ENCODE data around the gene SATB2.

The SATB2 gene

GRCh38 chr2:199459286-199460100, 1.8 kb upstream of the SATB2 start:
- peak; percentile 93 for DNase-seq (ENCODE audit: low read depth)
- in situ Hi-C loops (cut with HindIII; ENCODE audit: low sequenced_read_pairs) = no loop called here
- TF ChIP-seq, protein P1, sequence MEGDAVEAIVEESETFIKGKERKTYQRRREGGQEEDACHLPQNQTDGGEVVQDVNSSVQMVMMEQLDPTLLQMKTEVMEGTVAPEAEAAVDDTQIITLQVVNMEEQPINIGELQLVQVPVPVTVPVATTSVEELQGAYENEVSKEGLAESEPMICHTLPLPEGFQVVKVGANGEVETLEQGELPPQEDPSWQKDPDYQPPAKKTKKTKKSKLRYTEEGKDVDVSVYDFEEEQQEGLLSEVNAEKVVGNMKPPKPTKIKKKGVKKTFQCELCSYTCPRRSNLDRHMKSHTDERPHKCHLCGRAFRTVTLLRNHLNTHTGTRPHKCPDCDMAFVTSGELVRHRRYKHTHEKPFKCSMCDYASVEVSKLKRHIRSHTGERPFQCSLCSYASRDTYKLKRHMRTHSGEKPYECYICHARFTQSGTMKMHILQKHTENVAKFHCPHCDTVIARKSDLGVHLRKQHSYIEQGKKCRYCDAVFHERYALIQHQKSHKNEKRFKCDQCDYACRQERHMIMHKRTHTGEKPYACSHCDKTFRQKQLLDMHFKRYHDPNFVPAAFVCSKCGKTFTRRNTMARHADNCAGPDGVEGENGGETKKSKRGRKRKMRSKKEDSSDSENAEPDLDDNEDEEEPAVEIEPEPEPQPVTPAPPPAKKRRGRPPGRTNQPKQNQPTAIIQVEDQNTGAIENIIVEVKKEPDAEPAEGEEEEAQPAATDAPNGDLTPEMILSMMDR (IDR thresholded peaks at IDR 0.05; ENCODE audit: low read depth, low read length, missing control alignments) = peak; percentile 10
- peak overlapping the region; percentile 91 for H3K4me3 ChIP-seq (ENCODE audit: low read depth, low read length)

- TF ChIP-seq, protein P1 (IDR thresholded peaks at IDR 0.05; ENCODE audit: low read depth, low read length, missing control alignments) = no peak
- no peak for DNase-seq (ENCODE audit: low read depth)
- in situ Hi-C loops (cut with HindIII; ENCODE audit: low sequenced_read_pairs) = no loop called here
- H3K4me3 ChIP-seq (ENCODE audit: low read depth, low read length) = peak overlapping the region; percentile 91
Observed at GRCh38 chr2:199458806-199459285, 1.1 kb upstream of the SATB2 start.

GRCh38 chr2:199458009-199458805, 468 bp upstream of the SATB2 start:
- TF ChIP-seq, protein P1 (IDR thresholded peaks at IDR 0.05; ENCODE audit: low read depth, low read length, missing control alignments) = no peak
- peak overlapping the region; percentile 91 for H3K4me3 ChIP-seq (ENCODE audit: low read depth, low read length)
- DNase-seq (ENCODE audit: low read depth) = no peak
- in situ Hi-C loops (cut with HindIII; ENCODE audit: low sequenced_read_pairs) = no loop called here

DNA sequence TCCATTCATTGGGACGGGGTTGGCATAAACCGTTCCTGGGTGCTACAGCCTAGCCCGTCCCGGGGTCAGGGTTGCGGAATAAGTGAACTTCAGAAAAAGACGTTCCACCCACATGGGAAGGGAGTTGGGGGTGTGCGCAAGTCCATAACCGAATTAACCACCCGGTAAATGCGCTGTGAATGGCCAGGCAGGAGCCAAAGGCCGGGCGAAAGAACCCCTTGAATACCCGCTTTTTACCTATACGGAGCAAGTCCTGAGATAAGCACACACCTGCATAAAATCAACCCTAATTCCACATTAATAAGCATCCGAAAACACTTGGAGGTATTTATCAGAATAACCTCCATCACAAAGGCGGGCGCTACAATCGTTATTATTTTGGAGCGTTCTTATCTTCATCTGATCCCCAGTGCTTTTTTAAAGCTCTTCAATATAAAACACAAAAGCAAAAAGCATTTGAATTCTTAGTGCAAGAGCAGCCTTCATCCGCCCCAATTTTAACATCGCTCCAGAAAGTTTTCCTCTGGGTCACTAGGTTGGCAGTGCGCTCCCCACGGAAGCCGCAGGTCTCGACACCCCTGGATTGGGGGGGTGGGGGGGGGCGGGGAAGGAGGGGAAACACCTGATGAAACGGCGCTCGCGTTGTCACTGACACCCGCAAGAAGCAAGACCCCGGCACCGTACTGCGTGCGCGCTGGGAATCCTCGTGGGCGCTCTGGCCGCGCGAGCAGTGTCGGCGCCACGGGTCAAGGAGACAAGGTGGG, 1.2 kb downstream of the SATB2 start:
- in situ Hi-C loops (cut with HindIII; ENCODE audit: low sequenced_read_pairs) = no loop called here
- no peak for DNase-seq (ENCODE audit: low read depth)
- peak overlapping the region; percentile 91 for H3K4me3 ChIP-seq (ENCODE audit: low read depth, low read length)
- TF ChIP-seq, protein P1 (IDR thresholded peaks at IDR 0.05; ENCODE audit: low read depth, low read length, missing control alignments) = no peak

DNA sequence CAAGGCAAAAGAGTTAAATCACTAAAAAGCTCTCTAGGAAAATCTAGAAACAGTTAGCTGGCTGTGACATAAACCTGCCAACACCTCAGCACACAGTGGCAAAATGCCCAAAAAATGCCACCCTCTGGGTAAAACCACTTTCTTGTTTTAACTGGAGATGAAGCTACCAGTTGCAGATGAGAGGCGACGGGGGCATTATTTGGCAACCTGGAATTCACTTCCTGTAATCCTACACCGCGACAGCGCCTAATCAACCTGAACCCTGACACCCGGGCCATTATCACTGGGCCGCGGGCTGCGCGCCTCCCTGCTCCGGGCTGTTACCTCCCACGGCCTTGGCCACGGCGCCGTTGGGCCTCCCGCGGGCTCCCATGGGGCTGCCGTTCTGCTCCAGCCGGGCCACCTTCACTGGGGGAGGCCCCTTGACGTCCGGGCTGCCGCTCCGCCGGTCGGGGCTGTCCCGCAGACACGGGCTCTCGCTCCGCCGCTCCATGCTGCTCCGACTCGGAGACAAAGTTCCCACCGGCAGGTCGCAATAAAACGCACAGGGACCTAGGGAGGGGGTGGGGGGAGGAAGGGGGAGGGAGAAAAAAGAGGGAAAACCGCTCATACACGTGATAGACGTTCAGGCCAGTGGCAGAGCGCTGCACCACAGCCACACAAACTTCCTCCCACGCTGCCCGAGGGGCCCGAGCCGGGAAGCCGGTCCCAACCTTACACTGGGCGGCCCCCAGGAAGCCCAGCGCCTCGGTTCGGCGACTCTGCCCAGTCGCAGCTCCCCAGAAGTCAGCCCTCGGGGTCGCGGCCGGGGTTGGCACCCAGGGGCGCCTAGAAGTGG, 2.0 kb downstream of the SATB2 start:
- H3K4me3 ChIP-seq (ENCODE audit: low read depth, low read length) = peak overlapping the region; percentile 91
- in situ Hi-C loops (cut with HindIII; ENCODE audit: low sequenced_read_pairs) = no loop called here
- TF ChIP-seq, protein P1 (IDR thresholded peaks at IDR 0.05; ENCODE audit: low read depth, low read length, missing control alignments) = no peak
- no peak for DNase-seq (ENCODE audit: low read depth)
